Heart left ventricle (tissue), 13 donors: Measurements from ENCODE around the gene TOLLIP.

Source experiments
- POLR2A ChIP-seq, 2 donors: fragments of 450-650 bp; IDR thresholded peaks; one replicate each; pipeline ENCODE4 v1.6.1; 2017; ENCODE audit warnings: antibody characterized with exemption in 2 of 2, mild to moderate bottlenecking in 2 of 2, moderate library complexity in 2 of 2
- TF ChIP-seq, protein P1 (sequence below), 12 donors: fragments of 200-600 bp; sonication (generic) in 4 of 12; IDR thresholded peaks; one replicate each; pipeline versions ENCODE4 v1.5.0 to v1.8.0; 2018 to 2022; ENCODE audit warnings: antibody characterized with exemption in 12 of 12, mild to moderate bottlenecking in 5 of 12
- donor health status: ischemic (EF 13 %, LVEDD 7.1; RV severe dilation, severe dysfunction).
- donor health status: DM: no; HTN: yes; CAD: no.
- donor health status: DM: no; HTN: no; CAD: no.
- donor health status: ischemic (EF 25% LVEDD 6.9; RV normal size, moderate dysfunction).
- donor health status: ischemic (EF 25% LVEDD 5.7; RV mildly dilated, moderate dysfunction).
- donor health status: ischemic (EF 35%, LVEDD 5.7; RV mildly dilated, moderate dysfunction).
- donor health status: nonischemic (EF 11% LVEDD 7.7; RV severe dilation, severe dysfunction).
- donor health status: DM: yes; HTN: yes; CAD: no.
- donor health status: PGD.
- donor health status: ischemic (EF 29% LVEDD 5.4; RV normal size, mild dysfunction).
- donor health status: nonischemic (EF 23%, LVEDD 6.1; RV moderate dilation, normal function).

DNA sequence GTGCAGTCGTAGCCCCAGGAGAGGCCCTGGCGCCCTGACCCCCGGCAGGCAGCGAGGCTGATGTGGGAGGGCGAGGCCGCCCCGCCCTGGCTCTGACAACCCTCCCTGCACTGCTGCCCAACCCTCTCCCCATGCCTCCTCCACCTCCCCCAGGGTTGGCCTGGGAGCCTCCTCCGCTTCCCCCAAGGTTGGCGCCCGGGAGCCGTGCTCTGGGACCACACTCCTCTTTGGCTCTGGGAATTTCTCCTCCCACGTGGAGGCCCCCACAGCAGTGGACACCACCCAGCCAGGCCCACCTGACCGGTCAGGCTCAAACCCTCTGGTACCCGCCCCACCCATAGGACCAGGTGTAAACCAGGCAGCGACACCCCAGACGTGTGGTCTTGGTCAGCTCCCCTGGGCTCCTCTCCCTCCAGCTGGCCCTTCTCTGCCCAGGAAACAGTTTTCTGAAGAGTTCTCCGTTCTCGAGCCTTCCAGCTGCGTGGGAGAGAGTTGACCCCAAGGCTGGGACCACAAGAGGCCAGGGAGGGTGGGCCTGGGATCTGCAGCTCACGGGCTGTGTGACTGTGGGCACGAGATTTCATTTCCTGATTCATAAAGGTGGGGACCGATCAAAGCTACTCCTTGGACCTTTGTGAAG lies 40.8 kb upstream of the TOLLIP start:
- TF ChIP-seq POLR2A (IDR thresholded peaks at IDR 0.05): no peak
- TF ChIP-seq, protein P1, sequence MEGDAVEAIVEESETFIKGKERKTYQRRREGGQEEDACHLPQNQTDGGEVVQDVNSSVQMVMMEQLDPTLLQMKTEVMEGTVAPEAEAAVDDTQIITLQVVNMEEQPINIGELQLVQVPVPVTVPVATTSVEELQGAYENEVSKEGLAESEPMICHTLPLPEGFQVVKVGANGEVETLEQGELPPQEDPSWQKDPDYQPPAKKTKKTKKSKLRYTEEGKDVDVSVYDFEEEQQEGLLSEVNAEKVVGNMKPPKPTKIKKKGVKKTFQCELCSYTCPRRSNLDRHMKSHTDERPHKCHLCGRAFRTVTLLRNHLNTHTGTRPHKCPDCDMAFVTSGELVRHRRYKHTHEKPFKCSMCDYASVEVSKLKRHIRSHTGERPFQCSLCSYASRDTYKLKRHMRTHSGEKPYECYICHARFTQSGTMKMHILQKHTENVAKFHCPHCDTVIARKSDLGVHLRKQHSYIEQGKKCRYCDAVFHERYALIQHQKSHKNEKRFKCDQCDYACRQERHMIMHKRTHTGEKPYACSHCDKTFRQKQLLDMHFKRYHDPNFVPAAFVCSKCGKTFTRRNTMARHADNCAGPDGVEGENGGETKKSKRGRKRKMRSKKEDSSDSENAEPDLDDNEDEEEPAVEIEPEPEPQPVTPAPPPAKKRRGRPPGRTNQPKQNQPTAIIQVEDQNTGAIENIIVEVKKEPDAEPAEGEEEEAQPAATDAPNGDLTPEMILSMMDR (IDR thresholded peaks at IDR 0.05): no peak
